NOMO-1 treated with DMSO at 0.1 percent for 48 hours (cell line): ENCODE results near the gene ZCCHC9.
"Not testable (repeated sequence)": the region's sequence is repeated elsewhere in the genome, so short reads cannot be mapped to it uniquely, and the experiment has no call there.

Source experiments
- DNase-seq: peaks from one replicate; lab custom pipeline; 2025; ENCODE audit not compliant: unreplicated experiment; lab: John Stamatoyannopoulos, UW

Gene ZCCHC9

DNA sequence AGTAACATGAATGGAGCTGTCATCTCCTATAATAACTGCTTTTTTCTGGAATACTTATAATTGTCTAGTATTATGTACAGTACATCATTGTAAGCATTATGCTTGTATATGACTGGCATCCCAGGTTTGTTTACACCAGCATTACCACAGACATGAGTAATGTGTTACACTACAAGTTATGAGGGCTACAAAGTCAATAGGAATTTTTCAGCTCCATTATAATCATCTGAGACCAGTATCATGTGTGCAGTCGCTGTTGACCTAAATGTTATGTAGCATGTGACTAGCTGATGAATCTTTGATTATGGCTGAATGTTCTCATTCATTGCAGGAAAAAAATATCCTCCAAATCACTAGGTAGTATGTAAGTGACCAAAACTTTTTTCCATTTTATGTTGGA is 2.2 kb downstream of the ZCCHC9 start:
- no peak for DNase-seq

DNA sequence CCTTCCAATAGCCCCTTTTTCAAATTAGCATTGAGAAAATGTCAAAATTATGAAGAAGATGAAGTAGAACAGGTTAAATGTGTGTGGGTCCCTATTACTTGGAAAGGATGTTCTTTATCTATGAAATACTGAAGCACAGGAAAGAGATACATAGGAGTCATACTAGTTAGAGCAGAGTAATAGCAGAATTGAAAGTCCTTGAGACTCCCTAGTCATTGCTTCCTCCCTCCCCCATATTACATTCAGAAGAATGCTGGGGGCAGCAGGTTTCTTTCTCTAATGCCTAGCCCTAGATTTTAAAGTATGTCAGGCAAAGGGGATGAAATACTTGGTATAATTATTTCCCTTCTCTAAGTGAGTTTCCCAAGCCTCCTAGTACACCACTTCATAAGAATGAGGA is 4.4 kb downstream of the ZCCHC9 start:
- no peak for DNase-seq

DNA sequence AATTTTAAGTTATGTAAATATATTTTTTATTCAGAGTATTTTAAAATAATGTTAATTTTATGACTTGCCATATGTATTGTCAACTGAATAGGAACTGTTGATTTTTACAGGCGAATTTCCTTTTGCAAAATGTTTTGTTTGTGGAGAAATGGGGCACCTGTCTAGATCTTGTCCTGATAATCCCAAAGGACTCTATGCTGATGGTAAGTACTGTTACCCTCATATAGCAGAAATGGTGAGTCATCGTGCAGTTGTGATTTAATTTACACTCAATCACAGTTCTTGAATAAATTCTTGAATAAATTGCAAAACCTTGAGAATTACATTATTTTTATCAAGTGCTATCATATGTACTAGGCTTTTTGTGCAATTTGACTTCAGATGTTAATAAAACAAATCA is 7.4 kb downstream of the ZCCHC9 start:
- no peak for DNase-seq

GRCh38 chr5:81310402-81311063 is 9.1 kb downstream of the ZCCHC9 start:
- DNase-seq: no peak

DNA sequence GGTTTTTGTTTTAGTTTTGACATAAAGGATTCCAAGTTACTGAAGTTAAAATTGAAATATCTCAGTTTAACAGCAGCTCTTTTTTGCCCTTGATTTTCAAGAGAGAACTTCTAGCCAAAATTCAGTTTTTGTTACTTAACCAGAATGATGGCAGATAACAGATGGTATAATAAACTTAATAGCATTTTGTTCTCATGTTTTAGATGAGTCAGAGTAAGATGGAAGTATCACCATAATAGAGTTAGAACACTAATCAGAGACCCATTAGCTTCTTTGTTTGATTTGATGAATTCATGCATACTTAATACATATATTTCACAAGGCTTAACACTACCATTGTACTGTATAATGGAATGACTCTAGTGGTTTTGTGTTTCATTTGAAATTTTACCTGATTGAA is 11.9 kb downstream of the ZCCHC9 start:
- no peak for DNase-seq

DNA sequence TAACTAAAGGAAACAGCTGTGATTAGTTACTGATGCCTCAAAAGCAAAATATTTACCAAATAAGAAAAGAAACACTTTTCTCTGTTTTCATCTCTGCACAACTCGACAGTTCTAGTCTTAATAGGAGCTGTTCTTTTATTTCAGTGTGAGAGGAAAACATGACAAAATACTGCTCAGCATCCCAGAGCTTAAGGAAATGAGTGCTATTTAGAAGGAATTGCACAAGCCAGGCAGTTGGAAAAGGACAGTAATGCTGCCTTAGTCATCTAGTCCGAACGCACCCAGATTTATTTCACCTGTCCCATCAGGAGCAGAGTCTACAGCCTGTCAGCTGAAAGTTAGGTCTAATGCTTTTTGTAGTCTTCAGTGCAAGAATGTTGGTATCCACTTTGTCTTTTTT is 12.3 kb downstream of the ZCCHC9 start:
- DNase-seq: no peak

DNA sequence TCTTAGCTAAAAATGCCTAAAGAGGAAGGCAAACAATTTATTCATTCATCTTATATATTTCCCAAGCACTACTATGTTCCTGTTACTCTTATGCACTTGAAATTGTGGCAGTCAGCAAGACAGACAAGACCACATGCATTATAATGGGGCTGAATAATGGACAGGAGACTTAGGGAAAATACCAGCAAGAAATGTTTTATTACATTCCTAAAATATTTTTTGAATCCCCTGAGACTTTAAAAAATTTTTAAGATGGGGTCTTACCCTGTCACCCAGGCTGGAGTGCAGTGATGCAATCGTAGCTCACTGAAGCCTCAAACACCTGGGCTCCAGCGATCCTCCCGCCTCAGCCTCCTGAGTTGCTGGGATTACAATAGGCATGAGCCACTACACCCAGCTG is 13.2 kb downstream of the ZCCHC9 start:
- DNase-seq: no peak

- no peak for DNase-seq
These were observed 13.9 kb downstream of the ZCCHC9 start for GRCh38 chr5:81315336-81315735.

DNA sequence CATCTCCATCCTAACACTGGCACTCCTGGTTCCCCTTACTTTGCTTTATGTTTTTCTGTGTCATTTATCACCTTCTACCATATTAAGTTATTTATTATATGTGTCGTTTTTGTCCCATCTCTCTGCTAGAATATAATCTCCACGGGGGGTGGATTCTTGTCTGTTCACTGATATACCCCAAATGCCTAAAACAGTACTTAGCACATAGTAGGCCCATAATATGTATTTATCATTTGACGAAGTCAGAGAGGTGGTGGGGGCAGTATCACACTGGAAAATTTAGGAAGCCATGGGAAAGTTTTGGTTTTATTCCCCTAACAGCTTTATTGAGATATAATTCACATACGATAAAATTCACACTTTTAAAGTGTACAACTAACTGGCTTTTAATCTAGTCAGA is 14.4 kb downstream of the ZCCHC9 start:
- DNase-seq: no peak

DNA sequence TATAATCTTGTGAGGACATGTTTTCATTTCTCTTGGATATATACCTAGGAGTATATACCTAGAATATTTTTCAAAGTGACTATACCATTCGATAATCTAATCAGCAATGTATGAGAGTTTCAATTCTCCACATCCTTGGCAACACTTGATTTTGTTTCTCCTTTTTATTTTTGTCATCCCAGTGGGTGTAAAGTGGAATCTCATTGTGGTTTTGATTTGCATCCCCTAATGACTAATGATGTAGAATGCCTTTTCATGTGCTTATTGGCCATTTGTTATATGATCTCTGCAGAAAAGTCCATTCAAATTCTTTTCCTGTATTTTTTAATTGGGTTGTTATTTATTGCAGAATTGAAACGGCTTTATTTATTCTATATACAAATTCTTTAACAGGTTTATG is 15.2 kb downstream of the ZCCHC9 start:
- DNase-seq: no peak

DNA sequence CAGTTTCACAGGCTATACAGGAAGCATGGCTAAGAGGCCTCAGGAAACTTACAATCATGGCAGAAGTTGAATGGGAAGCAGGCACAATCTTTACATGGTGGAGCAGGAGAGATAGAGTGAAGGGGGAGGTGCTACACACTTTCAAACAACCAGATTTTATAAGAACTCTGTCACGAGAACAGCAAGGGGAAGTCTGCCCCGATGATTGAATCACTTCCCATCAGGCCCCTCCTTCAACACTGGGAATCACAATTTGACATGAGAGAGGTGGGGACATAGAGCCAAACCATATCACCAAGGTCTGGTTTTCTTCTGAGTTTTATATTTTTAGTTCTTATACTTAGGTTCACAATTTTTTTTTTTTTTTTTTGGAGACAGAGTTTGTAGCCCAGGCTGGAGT is 16.1 kb downstream of the ZCCHC9 start:
- no peak for DNase-seq

DNA sequence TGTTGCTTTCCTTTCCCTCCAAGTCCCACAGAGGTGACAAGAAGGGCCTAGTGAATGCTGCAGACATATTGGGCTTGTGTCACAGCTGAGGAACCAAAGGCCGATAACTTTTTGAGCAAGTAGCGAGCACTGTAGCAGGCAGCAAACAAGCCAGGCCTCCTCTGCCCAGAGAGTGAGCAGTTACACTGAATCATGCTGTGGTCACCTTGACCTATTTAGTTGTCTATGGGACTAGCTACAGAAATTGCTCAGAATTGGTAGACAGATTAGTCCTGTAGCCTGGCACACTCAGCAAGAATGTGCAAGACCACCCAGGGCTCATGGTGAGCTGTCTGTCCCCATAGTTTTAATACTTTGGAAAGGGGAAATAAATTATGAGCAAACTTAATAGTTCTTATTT is 25.2 kb downstream of the ZCCHC9 start:
- no peak for DNase-seq

DNA sequence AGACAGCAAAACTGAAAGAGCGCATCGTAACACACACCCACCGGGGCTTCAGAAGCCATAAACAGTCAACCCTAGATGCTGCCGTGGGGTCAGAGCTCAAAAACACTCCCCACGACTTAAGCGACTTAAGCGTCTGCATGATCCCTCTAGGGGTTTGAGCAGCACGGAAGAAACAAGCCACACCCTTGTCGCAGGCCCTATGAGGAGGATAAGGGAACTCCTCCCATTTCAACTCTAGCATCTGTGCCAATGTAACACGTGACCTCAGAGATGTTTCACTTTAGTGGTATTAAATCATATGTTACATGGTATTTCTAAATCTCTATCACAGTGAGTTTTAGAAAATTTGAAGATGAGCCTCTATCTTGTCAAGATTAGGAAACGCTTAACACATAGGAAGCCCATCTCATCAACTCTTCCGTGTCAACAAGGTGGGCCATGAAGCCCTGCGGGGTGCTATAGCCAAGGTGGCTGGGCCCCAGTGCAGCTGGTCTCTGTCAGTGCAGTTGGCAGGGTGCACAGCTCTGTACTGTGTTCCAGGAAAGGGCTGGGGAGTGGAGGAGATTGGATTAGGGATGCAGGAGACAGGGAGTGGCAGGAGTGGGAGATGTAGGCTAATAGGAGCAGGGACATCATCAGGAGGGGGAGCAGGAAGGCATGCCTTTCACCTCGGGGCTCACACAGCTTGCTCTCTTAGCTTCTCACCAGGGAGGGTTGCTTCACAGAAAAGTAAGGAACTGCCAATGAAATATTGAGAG is 33.1 kb downstream of the ZCCHC9 start:
- no peak for DNase-seq

GRCh38 chr5:81335946-81336345 is 34.6 kb downstream of the ZCCHC9 start:
- no peak for DNase-seq

- no peak for DNase-seq
These were observed 35.2 kb downstream of the ZCCHC9 start for GRCh38 chr5:81336556-81336955.

DNA sequence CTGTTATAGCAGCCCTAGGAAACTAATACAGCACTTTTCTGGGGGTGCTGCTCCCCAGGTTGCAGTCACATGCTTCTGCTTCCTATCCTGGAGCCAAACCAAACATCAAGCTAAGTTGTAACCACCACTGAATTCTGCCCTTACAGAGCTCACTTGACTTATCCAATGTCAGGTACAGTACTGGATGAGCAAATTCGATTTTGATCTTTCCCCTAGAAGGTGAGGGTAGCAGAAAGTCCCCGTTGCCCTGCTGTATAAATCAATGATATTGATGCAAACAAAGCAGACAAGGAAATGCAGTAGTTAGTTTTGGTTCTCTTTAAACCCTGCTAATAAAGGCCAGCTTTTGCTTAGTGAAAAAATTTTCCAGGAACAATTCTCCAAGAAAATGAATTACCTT is 36.4 kb downstream of the ZCCHC9 start:
- DNase-seq: no peak

DNA sequence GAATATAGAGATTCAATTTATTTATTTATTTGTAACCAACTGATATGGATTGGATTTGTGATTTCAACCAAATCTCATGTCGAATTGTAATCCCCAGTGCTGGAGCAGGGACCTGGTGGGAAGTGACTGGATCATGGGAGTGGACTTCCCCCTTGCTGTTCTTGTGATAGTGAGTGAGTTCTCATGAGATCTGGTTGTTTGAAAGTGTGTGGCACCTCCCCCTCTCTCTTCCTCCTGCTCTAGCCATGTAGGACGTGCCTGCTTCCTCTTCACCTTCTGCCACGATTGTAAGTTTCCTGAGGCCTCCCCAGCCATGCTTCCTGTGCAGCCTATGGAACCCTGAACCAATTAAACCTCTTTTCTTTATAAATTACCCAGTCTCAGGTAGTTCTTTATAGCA is 36.8 kb downstream of the ZCCHC9 start:
- DNase-seq: not testable (repeated sequence)

GRCh38 chr5:81344736-81345135 is 43.3 kb downstream of the ZCCHC9 start:
- DNase-seq: no peak

GRCh38 chr5:81345411-81346003 is 44.1 kb downstream of the ZCCHC9 start:
- DNase-seq: no peak

DNA sequence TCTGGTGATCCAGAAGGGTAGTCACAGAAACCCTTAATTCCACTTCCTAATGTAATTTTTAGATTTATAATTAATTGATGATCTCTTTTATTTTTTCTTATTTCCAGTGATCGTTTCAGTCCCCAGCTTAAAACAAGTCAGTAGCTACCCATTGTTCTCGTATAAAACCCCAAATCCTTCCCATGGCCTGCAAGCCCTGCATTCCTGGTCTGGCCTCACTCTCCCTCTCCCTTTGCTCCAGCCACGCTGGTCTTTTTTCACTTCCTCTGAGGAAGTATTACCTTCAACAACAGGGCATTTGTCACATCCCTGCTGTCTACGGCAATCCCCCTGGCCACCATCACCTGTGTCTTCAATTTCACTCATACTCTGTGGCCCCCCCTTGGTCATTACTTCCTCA is 47.8 kb downstream of the ZCCHC9 start:
- DNase-seq: no peak

DNA sequence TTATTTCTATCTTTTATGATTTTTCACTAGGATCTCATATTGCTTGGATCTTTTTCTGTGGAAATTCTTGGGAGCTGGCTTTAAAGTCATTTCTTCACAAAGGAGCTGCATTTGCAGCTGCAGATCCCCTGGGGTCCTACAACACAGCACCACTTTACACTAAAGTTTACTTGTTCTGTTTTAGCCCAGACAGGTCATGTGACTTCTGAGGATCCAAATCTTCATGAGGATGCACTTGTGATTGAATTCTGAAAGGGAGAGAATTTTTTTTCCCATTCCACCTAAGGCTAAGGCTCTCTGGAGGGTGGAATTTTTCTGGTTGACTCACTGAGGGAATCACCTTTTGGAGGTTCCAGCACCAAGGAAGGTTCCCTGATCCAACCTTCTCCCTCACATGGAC is 49.1 kb downstream of the ZCCHC9 start:
- DNase-seq: no peak

DNA sequence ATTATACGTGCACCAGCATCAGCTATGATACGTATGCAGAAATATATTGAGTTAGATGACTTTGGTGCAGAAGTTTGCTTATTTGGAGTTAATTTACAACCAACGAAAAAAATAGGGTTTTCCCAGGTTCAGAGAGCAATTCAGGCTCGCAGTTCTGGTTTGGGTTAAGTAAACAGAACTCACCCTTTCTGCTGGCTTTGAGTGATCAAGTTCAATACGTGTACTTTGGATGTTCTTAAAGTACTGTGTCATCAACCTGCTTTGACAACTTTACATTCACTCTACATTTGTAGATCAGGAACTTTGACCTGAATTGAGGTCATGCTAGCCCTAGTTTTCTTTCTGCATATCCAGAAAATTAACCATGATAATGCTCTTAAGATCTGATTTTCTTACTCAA is 51.8 kb downstream of the ZCCHC9 start:
- DNase-seq: no peak

DNA sequence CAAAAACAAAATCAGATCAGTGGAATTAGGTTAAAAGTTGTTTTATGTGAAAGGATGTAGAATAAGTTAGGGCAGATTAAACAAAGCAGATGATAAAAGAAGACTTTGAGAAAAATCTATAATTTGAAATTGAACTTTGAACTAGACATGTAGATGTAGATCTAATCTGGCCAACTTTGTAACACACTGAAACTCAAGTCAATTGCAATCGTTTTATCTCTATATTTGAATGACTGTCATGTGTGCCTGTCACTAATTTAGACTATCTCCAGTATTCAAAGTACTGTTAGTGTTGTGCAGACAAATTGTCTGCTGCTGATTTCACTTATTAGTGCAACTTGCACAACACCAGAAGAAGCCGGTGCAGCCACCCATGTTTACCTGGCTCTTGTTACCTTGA is 52.7 kb downstream of the ZCCHC9 start:
- no peak for DNase-seq
